NCI-H446 (cell line): Measurements from ENCODE around the gene ZNF132.
"Not testable (repeated sequence)": the region's sequence is repeated elsewhere in the genome, so short reads cannot be mapped to it uniquely, and the experiment has no call there.

Experiments used
- DNase-seq, 2 experiments: peaks; one replicate each; lab custom pipeline; 2025; lab: John Stamatoyannopoulos, UW

Gene ZNF132

GRCh38 chr19:58466760-58467589 is 27.0 kb upstream of the ZNF132 start, which contains the start of gene ZNF324:
ZNF324 (plus strand) TSS chr19:58467080; CDS start chr19:58469186, 2,106 bp downstream.
- DNase-seq = peak; percentile 93 to 99

GRCh38 chr19:58466089-58466759 is 26.3 kb upstream of the ZNF132 start:
- DNase-seq = peak in 1 of 2 experiments; percentile 63

DNA sequence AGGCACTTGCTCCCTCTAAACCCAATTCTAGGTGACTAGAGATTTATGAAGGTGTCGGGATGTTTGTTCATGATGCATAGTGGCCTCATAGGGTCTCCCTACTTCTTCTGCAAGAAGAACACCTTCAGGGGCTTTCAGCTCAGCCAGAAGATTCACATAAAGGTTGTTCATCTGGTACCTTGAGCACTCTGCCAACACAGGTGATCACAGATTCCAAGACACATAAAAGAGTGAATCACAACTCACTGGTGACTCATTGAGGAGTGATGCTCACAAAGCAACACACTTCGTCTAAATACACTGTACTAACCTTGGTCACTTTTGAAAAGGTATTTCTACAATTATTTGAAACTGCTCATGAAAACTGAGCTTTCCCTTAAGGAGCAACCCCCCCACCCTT is 20.1 kb upstream of the ZNF132 start:
- no peak for DNase-seq

DNA sequence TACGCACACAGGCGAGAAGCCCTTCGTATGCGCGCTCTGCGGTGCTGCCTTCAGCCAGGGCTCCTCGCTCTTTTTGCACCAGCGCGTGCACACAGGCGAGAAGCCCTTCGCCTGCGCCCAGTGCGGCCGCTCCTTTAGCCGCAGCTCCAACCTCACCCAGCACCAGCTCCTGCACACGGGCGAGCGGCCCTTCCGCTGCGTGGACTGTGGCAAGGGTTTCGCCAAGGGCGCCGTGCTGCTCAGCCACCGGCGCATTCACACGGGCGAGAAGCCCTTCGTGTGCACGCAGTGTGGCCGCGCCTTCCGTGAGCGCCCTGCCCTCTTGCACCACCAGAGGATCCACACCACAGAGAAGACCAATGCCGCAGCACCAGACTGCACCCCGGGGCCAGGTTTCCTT is 16.2 kb upstream of the ZNF132 start:
- no peak for DNase-seq

- DNase-seq = no peak
Observed at GRCh38 chr19:58455306-58455705, 15.4 kb upstream of the ZNF132 start.

DNA sequence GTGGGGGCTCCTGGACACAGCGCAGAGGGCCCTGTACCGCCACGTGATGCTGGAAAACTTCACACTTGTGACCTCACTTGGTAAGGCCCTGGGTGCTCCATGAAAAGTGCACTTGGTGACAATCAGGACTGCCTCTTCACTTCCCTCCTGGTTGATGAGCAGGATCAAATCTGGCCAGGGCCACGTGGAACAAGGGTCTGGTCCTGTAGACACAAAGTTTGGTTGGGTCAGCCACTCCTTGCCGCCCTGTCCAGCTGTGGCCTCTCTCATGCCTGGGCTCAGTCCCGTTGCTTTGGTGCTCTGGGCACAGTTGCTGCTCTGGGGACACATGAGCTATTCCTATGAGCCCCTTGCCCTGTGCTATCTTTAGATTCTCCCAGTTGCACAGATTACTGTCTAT is 13.8 kb upstream of the ZNF132 start:
- DNase-seq = no peak

- DNase-seq = peak; percentile 94 to 98
Observed at GRCh38 chr19:58451358-58452101, 11.6 kb upstream of the ZNF132 start, which contains the start of gene ZNF324B. ZNF324B (plus strand) TSS chr19:58451622; CDS start chr19:58453702, 2,080 bp downstream.

DNA sequence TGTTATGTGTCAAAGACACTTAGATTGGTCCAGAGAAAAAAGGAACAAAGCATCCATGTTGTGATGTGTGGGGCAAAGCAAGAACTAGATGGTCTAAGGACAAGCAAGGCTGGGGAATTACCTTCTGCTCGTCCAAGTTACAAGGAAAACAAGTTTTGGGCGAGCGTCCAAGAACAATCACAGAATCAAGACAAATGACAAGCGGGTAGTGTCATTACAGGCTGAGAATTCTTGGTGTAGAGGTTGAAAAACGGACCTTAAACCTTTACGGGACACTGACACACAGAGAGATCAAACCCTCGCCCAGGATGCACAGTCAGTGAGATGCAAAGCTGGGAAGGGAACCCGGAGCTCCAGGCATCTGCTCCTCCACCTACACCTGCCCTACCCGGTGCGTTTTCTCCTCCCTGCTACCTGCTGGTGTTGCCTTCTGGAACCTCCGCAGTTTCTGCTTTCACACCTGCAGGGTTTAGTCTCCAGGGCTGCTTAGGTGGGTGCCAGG is 11.0 kb upstream of the ZNF132 start:
- DNase-seq = peak in 1 of 2 experiments; percentile 29

DNA sequence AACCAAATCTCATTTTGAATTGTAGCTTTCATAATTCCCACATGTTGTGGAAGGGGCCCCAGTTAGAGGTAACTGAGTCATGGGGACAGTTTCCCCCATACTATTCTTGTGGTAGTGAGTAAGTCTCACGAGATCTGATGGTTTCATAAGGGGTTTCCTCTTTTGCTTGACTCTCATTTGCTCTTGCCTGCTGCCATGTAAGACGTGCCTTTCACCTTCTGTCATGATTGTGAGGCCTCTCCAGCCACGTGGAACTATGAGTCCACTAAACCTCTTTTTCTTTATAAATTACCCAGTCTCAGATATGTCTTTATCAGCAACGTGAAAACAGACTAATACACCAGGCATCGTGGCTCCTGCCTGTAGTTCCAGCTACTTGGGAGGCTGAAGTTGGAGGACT is 10.0 kb upstream of the ZNF132 start:
- DNase-seq = not testable (repeated sequence)

DNA sequence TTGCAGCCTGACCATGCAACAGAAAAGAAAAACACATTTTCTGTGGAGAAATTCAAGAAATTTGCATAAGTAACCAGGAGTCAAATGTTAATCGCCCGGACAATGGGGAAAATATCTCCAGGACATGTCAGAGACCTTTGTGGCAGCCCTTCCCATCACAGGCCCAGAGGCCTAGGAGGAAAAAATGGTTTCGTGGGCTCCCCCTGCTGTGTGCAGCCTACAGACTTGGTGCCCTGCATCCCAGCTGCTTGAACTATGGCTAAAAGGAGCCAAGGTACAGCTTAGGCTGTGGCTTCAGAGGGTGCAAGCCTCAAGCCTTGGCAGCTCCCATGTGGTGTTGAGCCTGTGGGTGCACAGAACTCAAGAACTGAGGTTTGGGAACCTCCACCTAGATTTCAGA is 8.9 kb upstream of the ZNF132 start:
- DNase-seq = not testable (repeated sequence)

DNA sequence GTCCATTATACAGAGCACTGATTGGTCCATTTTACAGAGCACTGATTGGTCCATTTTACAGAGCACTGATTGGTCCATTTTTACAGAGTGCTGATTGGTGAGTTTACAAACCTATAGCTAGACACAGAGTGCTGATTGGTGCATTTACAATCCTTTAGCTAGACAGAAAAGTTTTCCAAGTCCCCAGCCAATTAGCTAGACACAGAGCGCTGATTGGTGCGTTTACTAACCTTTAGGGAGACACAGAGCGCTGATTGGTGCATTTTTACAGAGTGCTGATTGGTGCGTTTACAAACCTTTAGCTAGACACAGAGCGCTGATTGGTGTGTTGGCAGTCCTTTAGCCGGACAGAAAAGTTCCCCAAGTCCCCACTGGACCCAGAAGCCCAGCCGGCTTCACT is 3.0 kb upstream of the ZNF132 start:
- not testable (repeated sequence) for DNase-seq

DNA sequence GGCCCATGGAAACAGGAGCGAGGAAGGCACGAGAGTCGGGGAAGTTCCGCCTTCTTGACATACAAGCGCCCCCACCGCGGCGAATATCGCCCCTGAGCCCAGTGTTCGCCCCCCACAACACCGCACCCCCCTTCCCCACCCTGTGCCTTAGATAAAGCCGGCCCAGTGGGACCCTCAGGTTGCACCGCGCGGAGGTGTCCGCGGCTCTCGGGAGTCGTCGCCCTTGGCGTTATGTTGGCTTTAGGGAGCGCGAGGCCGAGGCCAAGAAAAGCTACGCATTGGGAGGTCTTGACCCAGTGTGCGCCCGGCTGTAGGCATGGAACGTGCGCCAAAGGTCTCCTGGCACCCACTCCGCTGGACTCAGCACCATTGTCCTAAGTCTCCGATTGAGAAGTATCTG is 603 bp upstream of the ZNF132 start:
- DNase-seq = no peak

- DNase-seq = no peak
Observed at GRCh38 chr19:58434217-58434616, 5.7 kb downstream of the ZNF132 start.

DNA sequence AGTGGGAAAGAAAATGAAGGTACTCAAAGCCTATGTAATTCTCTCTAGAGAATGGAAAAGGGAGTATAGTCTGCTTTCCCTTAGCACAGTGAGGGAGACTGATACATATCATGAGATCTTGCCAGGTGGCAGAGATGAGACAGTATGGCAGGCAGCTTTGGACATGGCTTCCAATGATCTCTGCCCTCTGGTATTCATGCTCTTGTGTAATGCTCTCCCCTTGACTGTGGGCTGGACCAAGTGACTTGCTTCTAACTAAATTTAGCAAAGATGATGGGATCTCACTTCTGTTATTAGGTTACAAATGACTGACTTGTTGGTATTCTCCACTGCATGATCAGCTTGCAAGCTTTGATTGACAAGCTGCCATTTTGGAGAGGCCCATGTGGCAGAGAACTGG is 10.2 kb downstream of the ZNF132 start:
- DNase-seq = no peak

DNA sequence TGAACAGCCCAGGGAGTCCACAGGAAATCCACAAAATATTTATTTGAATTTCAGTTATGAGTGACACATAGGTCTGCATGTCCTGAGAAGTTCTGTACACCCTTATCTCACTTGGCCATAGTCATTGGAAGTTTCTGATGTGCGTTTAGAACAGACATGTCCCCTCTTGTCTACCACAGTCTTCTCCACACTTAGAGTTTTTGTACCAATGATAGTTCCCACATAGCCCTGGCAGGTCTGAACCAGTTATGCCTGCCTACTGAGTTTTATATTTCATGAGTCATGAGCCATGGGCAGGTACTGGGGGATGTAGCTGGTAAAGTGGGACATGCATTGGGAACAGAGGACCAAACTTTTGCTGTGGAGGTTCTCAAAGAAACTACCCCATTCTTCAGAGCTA is 11.3 kb downstream of the ZNF132 start:
- DNase-seq = no peak

DNA sequence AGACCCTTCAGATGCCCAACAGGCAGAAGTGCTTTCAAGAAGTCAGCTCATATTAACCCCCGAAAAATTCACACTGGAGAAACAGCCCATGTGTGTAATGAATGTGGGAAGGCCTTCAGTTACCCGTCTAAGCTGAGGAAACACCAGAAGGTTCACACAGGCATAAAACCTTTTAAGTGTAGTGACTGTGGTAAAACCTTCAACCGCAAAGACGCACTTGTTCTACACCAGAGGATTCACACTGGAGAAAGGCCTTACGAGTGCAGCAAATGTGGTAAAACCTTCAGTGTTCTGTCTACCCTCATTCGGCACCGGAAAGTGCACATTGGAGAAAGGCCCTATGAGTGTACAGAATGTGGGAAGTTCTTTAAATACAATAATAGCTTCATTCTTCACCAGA is 22.9 kb downstream of the ZNF132 start:
- DNase-seq = no peak

GRCh38 chr19:58416604-58417003 is 23.3 kb downstream of the ZNF132 start:
- DNase-seq = no peak

- peak in 1 of 2 experiments; percentile 51 for DNase-seq
Observed at GRCh38 chr19:58409010-58409790, 30.8 kb downstream of the ZNF132 start.

DNA sequence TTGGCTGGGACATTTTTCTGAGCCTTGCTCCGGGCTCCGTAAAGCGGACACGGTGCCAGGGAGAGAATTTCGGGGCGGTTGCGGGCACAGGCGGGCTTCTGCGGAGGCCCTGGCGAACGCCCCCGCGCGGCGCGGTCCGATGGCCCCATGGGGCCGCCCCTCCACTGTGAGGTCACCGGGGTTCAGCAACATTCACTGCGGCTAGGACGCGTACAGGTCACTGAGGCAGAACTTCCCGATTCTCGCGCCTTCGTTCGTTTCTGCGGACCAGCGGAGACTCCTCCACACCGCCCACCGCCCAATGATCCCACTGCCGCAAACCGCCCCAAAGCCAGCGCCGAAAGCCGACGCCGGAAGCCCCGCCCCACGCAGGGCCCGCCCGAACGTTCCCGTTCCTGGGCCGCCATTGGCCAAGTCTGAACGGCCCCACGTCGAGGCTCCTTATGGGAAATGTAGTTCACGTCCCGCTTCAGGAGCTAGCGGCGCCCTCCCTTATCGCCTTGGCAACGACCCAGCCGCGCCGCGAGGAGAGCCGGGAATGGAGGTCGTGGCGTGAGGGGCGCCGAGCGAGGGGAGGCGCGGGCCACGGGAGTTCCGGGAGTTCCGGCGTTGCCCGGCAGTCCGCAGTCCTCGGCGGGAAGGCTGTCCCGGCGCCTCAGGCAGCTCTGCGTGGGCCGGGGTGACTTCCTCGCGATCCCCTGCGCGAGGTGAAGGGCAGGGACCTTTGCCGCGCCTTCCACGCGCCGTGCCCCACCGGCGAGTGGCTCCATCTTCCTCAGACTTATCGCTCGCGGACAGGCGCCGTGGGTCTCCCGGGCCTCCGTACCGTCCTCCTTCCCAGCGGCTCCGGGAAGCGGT is 31.6 kb downstream of the ZNF132 start, which contains the start of gene ZNF584:
Gene ZNF584, plus strand, starts transcription at position 498 of the 858 bp plus-strand sequence. CDS start 499 bp downstream, outside the sequence.
- DNase-seq = peak; percentile 91 to 97

DNA sequence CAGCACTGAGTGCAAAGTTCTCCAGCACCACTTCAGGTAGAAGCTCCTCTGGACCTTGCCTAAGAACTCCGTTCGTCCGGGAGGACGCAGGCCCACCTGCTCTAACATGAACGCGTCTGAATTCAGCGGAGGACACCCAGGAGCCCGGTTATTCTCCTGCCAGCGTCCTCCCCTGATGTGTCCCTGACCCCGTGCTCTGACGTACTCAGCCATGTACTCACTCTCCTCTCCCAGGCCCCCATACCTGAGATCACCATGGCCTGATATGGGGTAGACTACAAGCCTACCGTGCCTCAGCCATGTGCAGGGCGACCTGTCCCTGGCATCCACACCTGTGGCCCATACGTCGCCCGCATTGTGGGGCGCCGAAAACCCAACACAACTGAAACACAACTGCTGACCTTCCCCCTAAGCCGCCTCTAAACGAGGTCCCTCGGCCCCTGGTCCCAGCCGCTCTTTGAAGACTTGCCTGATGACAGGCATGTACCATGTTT is 32.2 kb downstream of the ZNF132 start:
- no peak for DNase-seq
